Measurements from ENCODE around the gene ESR2.
"Not testable (repeated sequence)": the region's sequence is repeated elsewhere in the genome, so short reads cannot be mapped to it uniquely, and the experiment has no call there.

Gene ESR2

DNA sequence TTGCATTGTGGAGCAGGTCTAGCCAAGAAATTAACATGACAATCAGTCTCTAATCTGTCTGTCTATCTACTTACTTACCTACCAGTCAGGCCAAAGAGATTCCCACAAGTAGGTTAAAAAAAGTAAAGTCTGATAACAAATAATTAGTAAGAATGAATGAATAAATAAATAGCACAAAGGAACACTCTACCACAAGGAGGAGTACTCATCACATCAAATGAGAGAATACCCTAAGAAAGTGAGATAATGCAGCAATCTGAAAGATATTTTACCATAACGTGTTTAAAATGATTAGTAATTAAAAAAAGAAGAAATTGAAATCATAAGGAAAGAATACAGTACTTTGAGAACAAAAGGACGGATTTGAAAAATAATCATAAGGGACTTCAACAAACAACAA lies 254.1 kb downstream of the ESR2 start:
- no peak overlapping the region for H3K4me3 ChIP-seq (ENCODE audit: low read depth in 1 of 5, low read length in 5 of 5)
- peaks cover 0 to 6% (median 0%) of the 10 kb centered on the region in 5 donors for H3K36me3 ChIP-seq (ENCODE audit: control insufficient read depth in 5 of 5, insufficient read depth in 5 of 5, low read length in 5 of 5)
- no peak overlapping the region for H3K27ac ChIP-seq (ENCODE audit: low read depth, low read length)
- no peaks in the 10 kb centered on the region for H3K4me1 ChIP-seq (ENCODE audit: control insufficient read depth in 5 of 5, insufficient read depth in 5 of 5, low read length in 5 of 5)
- no peak overlapping the region for H3K9ac ChIP-seq (ENCODE audit: low read length in 5 of 5)
- no peaks in the 10 kb centered on the region for H3K27me3 ChIP-seq (ENCODE audit: control insufficient read depth in 5 of 5, insufficient read depth in 4 of 5, low read length in 5 of 5)
- no peaks in the 10 kb centered on the region for H3K9me3 ChIP-seq (ENCODE audit: control insufficient read depth in 5 of 5, low read length in 5 of 5)

DNA sequence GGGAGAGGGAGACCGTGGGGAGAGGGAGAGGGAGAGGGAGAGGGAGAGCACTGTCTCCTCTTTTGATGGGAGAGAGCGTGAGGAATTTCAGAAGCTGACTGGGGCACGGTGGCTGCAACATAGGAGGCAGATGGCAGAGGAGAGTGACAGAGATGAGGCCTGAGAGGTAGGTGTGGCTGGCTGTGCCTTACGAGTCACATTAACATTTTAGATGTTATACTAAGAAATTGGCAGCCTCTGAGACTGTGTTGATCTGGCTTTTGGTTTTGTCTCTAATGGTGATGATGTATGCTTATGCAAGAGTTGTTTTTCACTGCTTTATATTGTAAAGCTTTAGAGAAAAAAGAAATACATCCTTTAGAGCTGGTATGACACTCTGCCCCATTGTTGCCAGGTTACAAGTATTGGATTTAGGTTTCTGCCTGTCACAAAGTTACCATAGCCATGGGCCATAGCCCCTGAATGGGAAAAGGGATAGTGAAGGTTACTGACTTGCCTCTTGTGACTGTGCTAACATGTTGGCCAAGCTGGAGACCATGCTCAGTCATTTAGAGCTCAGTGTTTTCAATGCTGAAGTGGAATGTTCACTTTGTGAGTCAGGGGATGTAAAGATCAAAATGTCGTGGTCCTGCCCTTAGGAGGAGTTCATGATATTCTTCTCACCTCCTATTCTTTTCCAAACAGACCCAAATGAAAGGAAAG lies 255.2 kb downstream of the ESR2 start:
- Histone ChIP-seq H3K36me3 (ENCODE audit: control insufficient read depth in 5 of 5, insufficient read depth in 5 of 5, low read length in 5 of 5) (peaks cover 0 to 5% (median 0%) of the 10 kb centered on the region in 5 donors), H3K4me1 (ENCODE audit: control insufficient read depth in 5 of 5, insufficient read depth in 5 of 5, low read length in 5 of 5) (no peaks in the 10 kb centered on the region), H3K9ac (ENCODE audit: low read length in 5 of 5) (no peak overlapping the region), H3K4me3 (ENCODE audit: low read depth in 1 of 5, low read length in 5 of 5) (no peak overlapping the region), H3K9me3 (ENCODE audit: control insufficient read depth in 5 of 5, low read length in 5 of 5) (no peaks in the 10 kb centered on the region), H3K27me3 (ENCODE audit: control insufficient read depth in 5 of 5, insufficient read depth in 4 of 5, low read length in 5 of 5) (no peaks in the 10 kb centered on the region), H3K27ac (ENCODE audit: low read depth, low read length) (no peak overlapping the region)

DNA sequence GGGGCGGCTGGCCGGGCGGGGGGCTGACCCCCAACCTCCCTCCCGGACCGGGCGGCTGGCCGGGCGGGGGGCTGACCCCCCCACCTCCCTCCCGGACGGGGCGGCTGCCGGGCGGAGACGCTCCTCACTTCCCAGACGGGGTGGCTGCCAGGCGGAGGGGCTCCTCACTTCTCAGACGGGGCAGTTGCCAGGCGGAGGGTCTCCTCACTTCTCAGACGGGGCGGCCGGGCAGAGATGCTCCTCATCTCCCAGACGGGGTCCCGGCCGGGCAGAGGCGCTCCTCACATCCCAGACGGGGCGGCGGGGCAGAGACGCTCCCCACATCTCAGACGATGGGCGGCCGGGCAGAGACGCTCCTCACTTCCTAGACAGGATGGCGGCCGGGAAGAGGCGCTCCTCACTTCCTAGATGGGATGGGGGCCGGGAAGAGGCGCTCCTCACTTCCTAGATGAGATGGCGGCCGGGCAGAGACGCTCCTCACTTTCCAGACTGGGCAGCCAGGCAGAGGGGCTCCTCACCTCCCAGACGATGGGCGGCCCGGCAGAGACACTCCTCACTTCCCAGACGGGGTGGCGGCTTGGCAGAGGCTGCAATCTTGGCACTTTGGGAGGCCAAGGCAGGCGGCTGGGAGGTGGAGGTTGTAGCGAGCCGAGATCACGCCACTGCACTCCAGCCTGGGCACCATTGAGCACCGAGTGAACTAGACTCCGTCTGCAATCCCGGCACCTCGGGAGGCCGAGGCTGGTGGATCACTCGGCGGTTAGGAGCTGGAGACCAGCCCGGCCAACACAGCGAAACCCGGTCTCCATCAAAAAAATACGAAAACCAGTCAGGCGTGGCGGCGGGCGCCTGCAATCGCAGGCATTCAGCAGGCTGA lies 256.1 kb downstream of the ESR2 start:
- H3K4me3 ChIP-seq (ENCODE audit: low read depth in 1 of 5, low read length in 5 of 5); H3K36me3 ChIP-seq (ENCODE audit: control insufficient read depth in 5 of 5, insufficient read depth in 5 of 5, low read length in 5 of 5); H3K27ac ChIP-seq (ENCODE audit: low read depth, low read length); H3K27me3 ChIP-seq (ENCODE audit: control insufficient read depth in 5 of 5, insufficient read depth in 4 of 5, low read length in 5 of 5); H3K9me3 ChIP-seq (ENCODE audit: control insufficient read depth in 5 of 5, low read length in 5 of 5); H3K4me1 ChIP-seq (ENCODE audit: control insufficient read depth in 5 of 5, insufficient read depth in 5 of 5, low read length in 5 of 5); H3K9ac ChIP-seq (ENCODE audit: low read length in 5 of 5): not testable (repeated sequence)

DNA sequence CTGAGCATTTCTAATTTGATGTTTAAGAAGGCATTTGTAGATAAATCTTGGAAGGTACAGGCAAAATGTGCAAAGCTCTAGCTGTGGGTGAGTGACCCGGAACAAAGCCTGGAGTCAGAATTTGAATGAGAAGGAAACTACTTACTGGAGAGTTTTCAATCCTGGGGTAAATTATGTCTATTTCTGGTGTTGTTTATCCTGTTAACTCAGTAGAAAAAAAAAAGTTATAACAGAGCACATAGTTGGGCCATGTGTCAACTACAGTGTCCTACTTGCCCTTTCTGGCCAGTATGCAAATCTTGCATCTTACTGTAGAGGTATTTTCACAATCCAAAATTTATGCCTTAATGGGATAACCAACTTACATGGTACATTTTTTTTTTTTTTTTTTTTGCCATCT lies 259.0 kb downstream of the ESR2 start:
- Histone ChIP-seq H3K27me3 (ENCODE audit: control insufficient read depth in 5 of 5, insufficient read depth in 4 of 5, low read length in 5 of 5) (no peaks in the 10 kb centered on the region), H3K27ac (ENCODE audit: low read depth, low read length) (no peak overlapping the region), H3K9ac (ENCODE audit: low read length in 5 of 5) (no peak overlapping the region), H3K36me3 (ENCODE audit: control insufficient read depth in 5 of 5, insufficient read depth in 5 of 5, low read length in 5 of 5) (peaks cover 7 to 17% (median 11%) of the 10 kb centered on the region in 5 donors), H3K9me3 (ENCODE audit: control insufficient read depth in 5 of 5, low read length in 5 of 5) (no peaks in the 10 kb centered on the region), H3K4me3 (ENCODE audit: low read depth in 1 of 5, low read length in 5 of 5) (no peak overlapping the region), H3K4me1 (ENCODE audit: control insufficient read depth in 5 of 5, insufficient read depth in 5 of 5, low read length in 5 of 5) (no peaks in the 10 kb centered on the region)

Measured in subcutaneous abdominal adipose tissue (tissue), 5 donors.